ENCODE measurements around the gene ZNF766. TPM values are rescaled to one million over a fixed set of nuclear protein-coding genes. Genes with fewer than 3 reads are reported as not detected.

The ZNF766 gene
- total and polyA plus RNA-seq, 9 of the 15 experiments (the other 6 are each of a cell fraction or from before 2014, with no cell fraction given), result 6.7 to 23.0 (median 11.2) TPM

DNA sequence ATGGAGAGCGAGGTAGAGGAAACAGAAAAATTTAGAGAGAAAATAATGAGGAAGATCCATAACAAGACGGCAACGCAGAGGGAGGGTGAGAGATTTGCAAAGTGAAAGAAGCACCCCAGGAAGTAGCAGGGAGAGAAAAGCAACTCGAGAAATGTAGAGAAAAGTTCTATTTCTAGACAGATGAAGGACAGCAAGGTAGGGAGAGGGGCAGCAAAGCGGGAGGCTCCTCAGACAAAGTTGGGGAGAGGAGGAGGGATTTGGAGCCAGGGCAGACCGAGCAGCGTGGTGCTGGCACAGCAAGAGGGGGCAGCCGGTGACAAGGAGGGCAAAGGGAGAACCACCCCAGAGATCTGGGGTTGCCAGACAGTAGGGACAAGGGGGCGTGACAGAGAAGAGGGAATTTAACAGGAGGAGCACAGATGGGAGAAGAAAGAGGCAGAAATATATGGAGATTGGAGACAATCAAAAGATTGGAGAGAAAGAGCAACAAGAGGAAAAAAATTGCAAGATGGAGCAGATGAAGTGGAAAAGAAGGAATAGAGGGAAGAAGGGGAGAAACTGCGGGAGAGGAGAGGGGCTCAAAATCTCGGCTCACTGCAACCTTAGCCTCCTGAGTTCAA, 989 bp downstream of the ZNF766 start:
- in situ Hi-C loops (cut with MboI) (no loop called here), intact Hi-C loops (cut with micrococcal nuclease) (no loop called here)
- FAIRE-seq (no peak), DNase-seq (ENCODE audit: extremely low read depth in 1 of 4, low spot score in 3 of 4) (peak in 3 of 4 experiments; percentile 9 to 26 (median 23)), ATAC-seq (no peak; the same call in 2 of the 3 replicates)
- H3K27me3 ChIP-seq (ENCODE audit: control insufficient read depth in 2 of 2, insufficient read depth in 2 of 2, low read length in 2 of 2), result no peaks in the 10 kb centered on the region
- peaks cover 26% of the 10 kb centered on the region; the same call in 2 of the 3 replicates for H3K36me3 ChIP-seq (ENCODE audit: control insufficient read depth, insufficient read depth, low read length)
- H3K9me3 ChIP-seq (replicated peaks; ENCODE audit: control insufficient read depth, insufficient read depth, low read depth, low read length), result peaks cover 15% of the 10 kb centered on the region
- peak overlapping the region; percentile 98 for H3K27ac ChIP-seq (ENCODE audit: extremely low read depth, low read depth, low read length)
- H3K79me2 ChIP-seq (ENCODE audit: control insufficient read depth, insufficient read depth, low read length), result peaks cover 51% of the 10 kb centered on the region
- BruUV-seq (replicated peaks), result no TSS peak
- H3K9ac ChIP-seq (ENCODE audit: insufficient read depth in 1 of 2, low read depth in 2 of 2, low read length in 2 of 2), result peak overlapping the region; percentile 100
- peak overlapping the region; percentile 99 for H3K4me3 ChIP-seq
- no peaks in the 10 kb centered on the region for H3K9me1 ChIP-seq (ENCODE audit: control insufficient read depth, insufficient read depth, low read length)
- TF ChIP-seq RNF2 (IDR thresholded peaks at IDR 0.05) (no peak), TEAD1 (CRISPR knock-in tag; IDR thresholded peaks at IDR 0.05) (0 out of 4 replicates have a peak, but pooled peaks of 1 of the 2 experiments have one; percentile 2), ZNF584 (CRISPR knock-in tag; IDR thresholded peaks at IDR 0.05; ENCODE audit: low read depth) (no peak), SAP30 (IDR thresholded peaks at IDR 0.05; ENCODE audit: borderline replicate concordance, insufficient read depth, low read depth, low read length, poor library complexity, severe bottlenecking) (no peak), POLR2AphosphoS5 (IDR thresholded peaks at IDR 0.05; ENCODE audit: control insufficient read depth, insufficient read depth, low read depth, low read length) (no peak), FOS (IDR thresholded peaks at IDR 0.05; ENCODE audit: extremely low read depth, insufficient read length) (no peak), ATF1 (CRISPR knock-in tag; IDR thresholded peaks at IDR 0.05) (no peak), ATF1 (tag; IDR thresholded peaks at IDR 0.05) (no peak)
- TF ChIP-seq, protein P1, sequence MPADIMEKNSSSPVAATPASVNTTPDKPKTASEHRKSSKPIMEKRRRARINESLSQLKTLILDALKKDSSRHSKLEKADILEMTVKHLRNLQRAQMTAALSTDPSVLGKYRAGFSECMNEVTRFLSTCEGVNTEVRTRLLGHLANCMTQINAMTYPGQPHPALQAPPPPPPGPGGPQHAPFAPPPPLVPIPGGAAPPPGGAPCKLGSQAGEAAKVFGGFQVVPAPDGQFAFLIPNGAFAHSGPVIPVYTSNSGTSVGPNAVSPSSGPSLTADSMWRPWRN (IDR thresholded peaks at IDR 0.05; ENCODE audit: low read depth), result no peak
- TF ChIP-seq, protein P2, sequence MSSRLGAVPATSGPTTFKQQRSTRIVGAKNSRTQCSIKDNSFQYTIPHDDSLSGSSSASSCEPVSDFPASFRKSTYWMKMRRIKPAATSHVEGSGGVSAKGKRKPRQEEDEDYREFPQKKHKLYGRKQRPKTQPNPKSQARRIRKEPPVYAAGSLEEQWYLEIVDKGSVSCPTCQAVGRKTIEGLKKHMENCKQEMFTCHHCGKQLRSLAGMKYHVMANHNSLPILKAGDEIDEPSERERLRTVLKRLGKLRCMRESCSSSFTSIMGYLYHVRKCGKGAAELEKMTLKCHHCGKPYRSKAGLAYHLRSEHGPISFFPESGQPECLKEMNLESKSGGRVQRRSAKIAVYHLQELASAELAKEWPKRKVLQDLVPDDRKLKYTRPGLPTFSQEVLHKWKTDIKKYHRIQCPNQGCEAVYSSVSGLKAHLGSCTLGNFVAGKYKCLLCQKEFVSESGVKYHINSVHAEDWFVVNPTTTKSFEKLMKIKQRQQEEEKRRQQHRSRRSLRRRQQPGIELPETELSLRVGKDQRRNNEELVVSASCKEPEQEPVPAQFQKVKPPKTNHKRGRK (tag; IDR thresholded peaks at IDR 0.05), result 0 out of 2 replicates have a peak, but pooled peaks have one; percentile 48
- TF ChIP-seq, protein P3, sequence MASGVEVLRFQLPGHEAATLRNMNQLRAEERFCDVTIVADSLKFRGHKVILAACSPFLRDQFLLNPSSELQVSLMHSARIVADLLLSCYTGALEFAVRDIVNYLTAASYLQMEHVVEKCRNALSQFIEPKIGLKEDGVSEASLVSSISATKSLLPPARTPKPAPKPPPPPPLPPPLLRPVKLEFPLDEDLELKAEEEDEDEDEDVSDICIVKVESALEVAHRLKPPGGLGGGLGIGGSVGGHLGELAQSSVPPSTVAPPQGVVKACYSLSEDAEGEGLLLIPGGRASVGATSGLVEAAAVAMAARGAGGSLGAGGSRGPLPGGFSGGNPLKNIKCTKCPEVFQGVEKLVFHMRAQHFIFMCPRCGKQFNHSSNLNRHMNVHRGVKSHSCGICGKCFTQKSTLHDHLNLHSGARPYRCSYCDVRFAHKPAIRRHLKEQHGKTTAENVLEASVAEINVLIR (CRISPR knock-in tag; IDR thresholded peaks at IDR 0.05), result no peak
- TF ChIP-seq, protein P4, sequence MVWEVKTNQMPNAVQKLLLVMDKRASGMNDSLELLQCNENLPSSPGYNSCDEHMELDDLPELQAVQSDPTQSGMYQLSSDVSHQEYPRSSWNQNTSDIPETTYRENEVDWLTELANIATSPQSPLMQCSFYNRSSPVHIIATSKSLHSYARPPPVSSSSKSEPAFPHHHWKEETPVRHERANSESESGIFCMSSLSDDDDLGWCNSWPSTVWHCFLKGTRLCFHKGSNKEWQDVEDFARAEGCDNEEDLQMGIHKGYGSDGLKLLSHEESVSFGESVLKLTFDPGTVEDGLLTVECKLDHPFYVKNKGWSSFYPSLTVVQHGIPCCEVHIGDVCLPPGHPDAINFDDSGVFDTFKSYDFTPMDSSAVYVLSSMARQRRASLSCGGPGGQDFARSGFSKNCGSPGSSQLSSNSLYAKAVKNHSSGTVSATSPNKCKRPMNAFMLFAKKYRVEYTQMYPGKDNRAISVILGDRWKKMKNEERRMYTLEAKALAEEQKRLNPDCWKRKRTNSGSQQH (CRISPR knock-in tag; IDR thresholded peaks at IDR 0.05), result no peak
- H2AFZ ChIP-seq (ENCODE audit: low read depth, low read length), result peak overlapping the region; percentile 89; the same call in 1 of the 2 replicates
- H4K20me1 ChIP-seq (replicated peaks; ENCODE audit: control insufficient read depth, insufficient read depth, low read length), result no peaks in the 10 kb centered on the region
- peak overlapping the region; percentile 94 for H3K4me2 ChIP-seq (ENCODE audit: insufficient read depth, low read length)
- ChIA-PET CTCF (ENCODE audit: low intra/inter-chr PET ratio) (no interaction called here), POLR2A (no interaction called here)
- peaks cover 0 to 4% of the 10 kb centered on the region in 2 experiments; a peak in 2 of 5 replicates for H3K4me1 ChIP-seq (replicated peaks in 1 of 2; ENCODE audit: control insufficient read depth in 2 of 2, insufficient read depth in 2 of 2, low read length in 2 of 2)
- WGBS (ENCODE audit: insufficient coverage, low coverage, missing lambda C conversion rate), result 29% methylated on average over 6 of the region's 11 CpGs
